Ramos (cell line): ENCODE measurements around the gene ARHGAP29.

ENCODE experiments used
- in situ Hi-C: fragments of 300-500 bp; cut with MboI; formaldehyde crosslinking; loops from one replicate; pipeline ENCODE4 v1.14.3; 2022; ENCODE audit warnings: low sequenced_read_pairs; ENCODE audit not compliant: unreplicated experiment

Gene ARHGAP29

DNA sequence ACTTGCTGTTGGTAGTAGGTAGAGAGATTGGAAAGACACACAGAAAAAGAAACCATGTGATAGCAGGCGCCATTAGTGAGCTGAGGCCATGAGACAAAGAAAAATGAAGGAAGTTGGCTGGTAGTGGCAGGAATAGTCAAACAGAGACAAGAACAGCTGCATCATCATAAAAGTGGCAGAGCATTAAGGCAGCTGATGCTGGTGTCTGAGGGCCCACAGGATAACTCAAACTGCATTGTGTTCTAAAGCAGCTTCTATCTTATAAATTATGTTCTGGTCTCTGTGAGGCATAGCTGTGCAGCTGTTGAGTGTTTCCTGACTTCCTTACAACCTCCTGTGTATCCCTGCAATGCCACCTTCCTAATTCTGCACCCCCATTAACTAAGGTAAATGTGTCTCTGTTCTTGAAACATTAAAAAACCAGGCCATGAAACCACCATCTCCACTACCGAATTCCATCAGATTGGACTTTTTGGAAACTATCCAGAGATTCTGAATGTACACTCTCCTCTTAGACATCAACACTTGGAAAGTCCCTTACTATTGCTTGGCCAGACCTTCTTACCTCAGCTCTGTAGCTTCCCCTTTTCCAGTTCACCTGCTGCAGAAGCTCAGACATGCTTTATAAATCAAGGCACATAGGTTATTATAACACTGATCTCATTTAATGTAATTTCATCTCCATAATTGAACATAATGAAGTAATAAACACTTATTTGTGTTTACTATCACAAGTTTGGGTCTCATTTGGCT lies 23.4 kb upstream of the ARHGAP29 start:
- in situ Hi-C loops = no loop called here

GRCh38 chr1:94259635-94260289 lies 22.4 kb upstream of the ARHGAP29 start:
- in situ Hi-C loops = no loop called here

DNA sequence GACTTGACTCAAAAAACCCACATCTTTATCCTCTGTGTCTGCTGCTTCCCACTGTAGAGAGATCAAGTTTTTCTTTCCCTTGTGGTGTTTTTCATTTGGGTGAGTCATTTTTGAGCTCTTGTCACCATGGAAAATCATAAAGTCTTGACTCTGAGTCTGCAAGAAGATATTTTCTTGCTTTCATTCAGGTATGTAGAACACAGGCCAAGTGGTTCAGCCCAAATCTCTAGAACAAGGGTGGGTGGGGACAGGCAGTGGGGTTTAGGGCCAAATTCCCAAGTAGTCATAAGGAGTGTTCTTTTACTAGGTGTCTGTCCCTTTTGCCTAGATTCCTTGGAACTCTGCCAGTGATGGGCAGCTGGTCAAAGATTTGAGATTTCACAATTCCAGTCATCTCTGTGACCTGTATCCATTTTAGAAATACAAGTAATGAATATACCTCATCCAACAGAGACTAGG lies 21.5 kb upstream of the ARHGAP29 start:
- in situ Hi-C loops = no loop called here

- in situ Hi-C loops = no loop called here
Measured at GRCh38 chr1:94257444-94257843, 20.1 kb upstream of the ARHGAP29 start.

- in situ Hi-C loops = no loop called here
Measured at GRCh38 chr1:94255476-94255875, 18.1 kb upstream of the ARHGAP29 start.

DNA sequence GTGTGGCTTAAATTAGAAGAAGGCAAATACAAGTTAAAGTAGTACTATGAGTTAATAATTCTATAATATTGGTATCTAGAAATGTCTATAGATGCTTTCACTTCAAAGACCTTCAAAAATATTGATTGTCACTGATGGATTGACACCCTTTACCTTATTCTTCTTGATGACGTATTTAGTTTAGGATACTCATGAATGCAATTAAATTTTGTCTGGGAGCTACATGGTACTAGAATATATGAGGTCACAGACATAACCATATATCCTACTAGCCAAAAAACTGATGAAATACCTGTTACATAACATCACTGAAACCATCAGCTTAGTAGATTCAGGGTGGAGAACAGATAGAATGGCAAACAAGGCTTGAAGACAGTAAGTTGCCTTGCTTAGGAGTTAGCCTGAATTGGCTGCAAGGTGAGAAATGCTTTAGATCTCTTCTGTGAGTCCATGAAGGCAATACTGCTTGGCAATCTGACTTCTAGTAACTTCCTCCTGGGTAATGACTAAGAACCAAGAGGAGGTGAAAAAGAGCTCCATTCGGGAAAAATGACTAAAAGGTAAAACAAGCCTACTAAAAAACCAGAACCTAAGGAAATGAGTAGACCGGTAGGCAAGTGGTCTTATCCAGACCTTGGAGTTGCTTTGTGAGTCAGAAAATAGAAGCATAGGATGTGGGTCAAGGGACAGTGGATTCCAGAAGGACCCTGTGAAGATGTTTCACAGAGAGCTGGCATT lies 16.9 kb upstream of the ARHGAP29 start:
- in situ Hi-C loops = no loop called here

GRCh38 chr1:94253456-94254017 lies 16.2 kb upstream of the ARHGAP29 start:
- in situ Hi-C loops = no loop called here

DNA sequence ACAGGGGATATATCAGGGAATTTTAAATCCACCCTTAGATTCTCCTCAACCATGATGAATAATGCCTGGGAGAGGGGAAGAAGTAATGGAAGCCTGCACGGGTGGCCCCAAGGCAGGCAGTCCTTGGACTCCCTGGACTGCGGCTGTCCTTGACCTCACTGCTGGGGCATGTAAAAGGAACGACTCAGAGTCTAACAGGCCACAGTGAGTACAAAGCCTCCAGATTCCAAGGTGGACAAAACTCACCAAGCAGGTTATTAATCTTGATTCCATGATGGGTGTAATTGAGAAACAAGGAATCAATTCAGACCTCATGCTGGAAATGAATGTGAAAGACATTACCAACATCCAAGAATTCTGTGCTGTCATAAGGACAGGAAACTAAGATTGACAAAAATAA lies 13.0 kb upstream of the ARHGAP29 start:
- in situ Hi-C loops = no loop called here

- in situ Hi-C loops = no loop called here
Measured at GRCh38 chr1:94248956-94249688, 11.7 kb upstream of the ARHGAP29 start.

- in situ Hi-C loops = no loop called here
Measured at GRCh38 chr1:94247138-94248094, 10.0 kb upstream of the ARHGAP29 start.

- in situ Hi-C loops = no loop called here
Measured at GRCh38 chr1:94246692-94247137, 9.3 kb upstream of the ARHGAP29 start.

DNA sequence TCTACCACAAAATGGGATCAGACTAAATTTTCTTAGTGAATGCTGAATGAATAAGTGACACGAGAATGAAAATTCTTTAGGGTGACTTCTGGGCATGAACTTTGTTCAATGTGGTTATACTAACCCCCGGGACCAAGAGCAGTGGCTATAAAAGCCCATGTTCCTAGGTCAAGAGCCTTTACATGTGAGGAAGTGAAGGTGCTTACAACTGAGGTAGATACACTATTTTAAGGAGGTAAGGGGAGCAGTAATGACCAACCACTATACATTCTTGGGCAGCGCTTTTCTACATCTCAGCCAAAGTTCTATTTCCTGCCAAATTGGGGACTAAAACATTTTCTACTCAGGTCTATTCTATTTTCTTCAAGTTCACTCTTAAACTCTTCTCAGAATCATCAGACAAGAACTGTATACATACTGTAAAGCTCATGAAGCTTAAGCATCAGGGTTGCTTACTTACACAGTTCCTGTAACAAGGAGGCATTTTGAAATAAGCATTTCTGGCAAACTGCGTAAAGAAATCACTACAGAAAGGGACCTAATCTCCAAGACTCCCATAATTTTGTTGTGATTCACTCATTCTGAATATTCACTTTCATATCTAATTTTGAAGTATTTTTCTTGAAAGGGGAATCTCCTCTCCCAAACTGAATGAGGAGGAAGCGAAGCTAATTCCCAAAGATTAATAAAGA lies 8.5 kb upstream of the ARHGAP29 start:
- in situ Hi-C loops = no loop called here

DNA sequence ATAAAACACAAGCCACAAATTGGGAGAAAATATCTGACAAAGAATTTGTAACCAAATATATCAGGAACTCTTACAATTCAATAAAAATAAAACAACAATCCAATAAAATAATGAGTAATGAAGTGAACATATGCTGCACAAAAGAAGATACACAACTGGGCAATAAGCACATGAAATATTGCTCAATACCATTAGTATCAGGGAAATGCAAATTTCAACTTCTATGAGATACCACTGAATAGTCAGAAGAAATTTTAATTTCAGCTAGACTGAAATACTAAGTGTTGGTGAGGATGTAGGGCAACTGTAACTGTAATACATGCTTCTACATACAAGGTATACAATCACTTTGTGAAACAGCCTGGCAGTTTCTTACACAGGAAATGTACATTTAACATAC lies 7.4 kb upstream of the ARHGAP29 start:
- in situ Hi-C loops = no loop called here

GRCh38 chr1:94243665-94244064 lies 6.3 kb upstream of the ARHGAP29 start:
- in situ Hi-C loops = no loop called here

- in situ Hi-C loops = no loop called here
Measured at GRCh38 chr1:94240822-94241221, 3.4 kb upstream of the ARHGAP29 start.

DNA sequence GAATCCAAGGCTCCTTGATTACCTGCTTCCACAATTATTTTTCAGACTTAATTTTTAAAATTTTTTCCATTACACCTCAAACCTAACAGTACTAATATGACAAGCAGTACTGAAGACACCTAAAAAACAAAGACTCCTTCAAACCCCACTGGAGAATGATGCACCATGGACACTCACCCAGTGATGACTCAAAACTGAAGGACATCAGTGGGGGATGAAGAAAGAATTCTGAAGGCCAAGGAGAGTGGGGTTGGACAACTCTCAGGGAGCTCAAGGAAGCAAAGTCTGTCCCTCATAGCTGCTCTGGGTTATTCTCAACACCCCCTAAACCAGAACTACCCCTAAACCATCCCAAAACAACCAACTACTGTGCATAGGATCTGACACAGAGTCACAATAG lies 2.4 kb upstream of the ARHGAP29 start:
- in situ Hi-C loops = no loop called here

DNA sequence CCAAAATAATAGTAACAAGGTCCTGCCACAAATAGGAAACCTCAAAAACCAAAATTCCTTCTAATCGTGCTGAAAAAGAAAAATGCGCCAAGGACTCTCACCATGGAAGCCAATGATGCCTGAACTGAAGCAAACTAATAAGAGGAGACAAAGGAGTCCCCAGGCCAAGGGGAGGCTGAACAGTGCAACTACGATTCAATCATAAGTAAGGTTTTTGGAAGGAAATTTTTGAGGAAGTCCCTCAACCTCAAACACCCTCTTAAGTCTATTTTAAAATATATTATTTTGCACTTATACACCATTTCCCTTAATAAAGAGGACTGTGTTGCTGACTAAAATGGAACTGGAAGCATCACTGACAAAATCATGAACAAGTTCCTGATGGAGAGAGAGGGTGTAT lies 1.7 kb upstream of the ARHGAP29 start:
- in situ Hi-C loops = no loop called here

DNA sequence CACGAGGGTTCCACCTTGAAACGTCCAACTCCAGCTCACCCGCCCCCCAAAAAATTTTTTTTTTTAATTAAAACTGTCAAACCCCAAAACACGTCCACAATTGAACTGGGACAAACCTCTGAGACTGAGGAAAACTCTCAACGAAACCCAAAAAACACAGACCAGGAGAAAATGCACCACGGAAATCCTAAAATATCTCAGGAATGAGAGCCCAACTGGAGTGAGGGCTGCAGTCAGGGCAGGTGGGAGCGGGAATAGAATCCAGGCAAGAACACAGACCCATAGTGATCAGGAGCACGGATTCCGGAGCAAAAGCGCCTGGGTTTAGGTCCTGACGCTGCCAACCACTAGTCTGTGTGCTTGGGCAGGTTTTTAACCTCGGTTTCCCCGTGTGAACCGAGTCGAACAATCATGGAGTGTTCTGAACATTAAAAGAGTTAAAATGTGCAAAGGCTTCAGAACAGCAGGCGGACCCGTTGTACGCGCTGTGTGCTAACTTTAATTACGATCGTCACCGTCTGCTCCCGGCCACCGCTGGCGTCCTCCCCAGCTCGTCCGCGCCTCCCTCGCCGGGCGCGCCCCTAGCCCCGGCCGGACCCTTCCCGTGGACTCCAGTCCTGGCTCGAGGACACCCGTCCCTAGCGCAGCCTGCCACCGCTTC lies 624 bp downstream of the ARHGAP29 start:
- in situ Hi-C loops = no loop called here
